K562 (cell line): ENCODE data around the gene THOP1. TPM values are rescaled to one million over a fixed set of nuclear protein-coding genes. Genes with fewer than 3 reads are reported as not detected.

Experiments
- BCL6 ChIP-seq: fragments of 250-450 bp; sonication (Bioruptor Pico); IDR thresholded peaks from 2 replicates; pipeline ENCODE4 v1.4.0; 2020
- CGGBP1 ChIP-seq: fragments of 250-450 bp; sonication (Bioruptor Pico); IDR thresholded peaks from 2 replicates; pipeline ENCODE4 v1.9.0; 2021; ENCODE audit warnings: mild to moderate bottlenecking
- HNRNPL ChIP-seq: fragments of 200-400 bp; formaldehyde crosslinking; IDR thresholded peaks from 2 replicates; pipeline ENCODE4 v1.6.1; 2017; ENCODE audit warnings: low read depth, mild to moderate bottlenecking, low read length
- NFYB ChIP-seq: IDR thresholded peaks from 2 replicates; pipeline ENCODE4 v1.6.1; 2011; ENCODE audit warnings: mild to moderate bottlenecking, moderate library complexity; ENCODE audit not compliant: insufficient read length; ENCODE audit errors: extremely low read depth
- RCOR1 ChIP-seq, 2 experiments: IDR thresholded peaks; 2 replicates each; pipeline ENCODE4 v1.6.1; 2012; ENCODE audit warnings: low read depth in 2 of 2, low read length in 2 of 2, borderline replicate concordance in 1 of 2, improper control_type of control experiment in 1 of 2
- RFX1 ChIP-seq: fragments of 450-650 bp; IDR thresholded peaks from 2 replicates; pipeline ENCODE4 v1.6.1; 2016; ENCODE audit warnings: mild to moderate bottlenecking, moderate library complexity
- SMARCE1 ChIP-seq: fragments of 450-650 bp; IDR thresholded peaks from 2 replicates; pipeline ENCODE4 v1.7.1; 2016; ENCODE audit warnings: mild to moderate bottlenecking
- SNRNP70 ChIP-seq: fragments of 200-400 bp; formaldehyde crosslinking; optimal IDR thresholded peaks from 2 replicates; pipeline ENCODE3; 2017; ENCODE audit warnings: low read depth, low read length
- ZNF324 ChIP-seq: fragments of 250-450 bp; sonication (Bioruptor Pico); IDR thresholded peaks from 2 replicates; pipeline ENCODE4 v1.4.0; 2020; ENCODE audit warnings: mild to moderate bottlenecking
- ZNF398 ChIP-seq: fragments of 250-450 bp; sonication (Bioruptor Pico); IDR thresholded peaks from 2 replicates; pipeline ENCODE4 v1.8.0; 2021; ENCODE audit warnings: moderate library complexity, mild to moderate bottlenecking, inconsistent platforms
- polyA plus RNA-seq, 8 experiments: library from polyadenylated mRNA; depleted of rRNA in 4 of 8; stranded (reverse) in 5 of 8; unstranded in 3 of 8; fragments of >200 nt; fragmentation: Nextera tagmentation in 2 of 8; fragmentation: Illumina TruSeq in 1 of 8; extraction: Ambion mirVana in 2 of 8; extraction: Trizol in 1 of 8; gene quantifications; 2 replicates each; pipeline versions ENCODE4 v1.2.1 to v1.2.3, GENCODE V29; 2011 to 2014; ENCODE audit warnings: inconsistent platforms in 1 of 8, missing spikeins in 1 of 8
- total RNA-seq, 7 experiments: library from RNA; depleted of rRNA in 6 of 7; stranded (reverse); fragments of >200 nt in 6 of 7; fragmentation: Illumina TruSeq in 2 of 7; extraction: Trizol in 2 of 7; gene quantifications; 2 replicates each; pipeline versions ENCODE4 v1.2.1 to v1.2.3, GENCODE V29; 2011 to 2021; ENCODE audit warnings: low replicate concordance in 1 of 7
- TF ChIP-seq, protein P1 (sequence below): fragments of 200-800 bp; sonication (Bioruptor generic); IDR thresholded peaks from 2 replicates; pipeline ENCODE4 v1.6.1; 2016; ENCODE audit warnings: missing genetic modification characterization, missing compliant biosample characterization
- TF ChIP-seq, protein P2 (sequence below): fragments of 250-450 bp; sonication (Bioruptor Pico); IDR thresholded peaks from 2 replicates; pipeline ENCODE4 v1.4.0; 2020; ENCODE audit warnings: mild to moderate bottlenecking
- TF ChIP-seq, protein P3 (sequence below): IDR thresholded peaks from 2 replicates; pipeline ENCODE4 v1.6.1; 2014; ENCODE audit warnings: antibody characterized with exemption
- TF ChIP-seq, protein P4 (sequence below): IDR thresholded peaks from 3 replicates; pipeline ENCODE4 v1.6.1; 2011; ENCODE audit warnings: borderline replicate concordance, mild to moderate bottlenecking, moderate library complexity; ENCODE audit not compliant: insufficient read length; ENCODE audit errors: extremely low read depth

Gene THOP1
- total and polyA plus RNA-seq, 9 of the 15 experiments (the other 6 are each of a cell fraction or from before 2014, with no cell fraction given), result 1.3 to 255 (median 96.1) TPM

- TF ChIP-seq ZNF398 (CRISPR knock-in tag) (no peak), BCL6 (no peak), SMARCE1 (no peak), SNRNP70 (no peak), HNRNPL (no peak), NFYB (no peak), ZNF324 (CRISPR knock-in tag) (no peak), CGGBP1 (CRISPR knock-in tag) (no peak), RFX1 (no peak), RCOR1 (IDR thresholded peaks at IDR 0.05; ENCODE audit: borderline replicate concordance in 1 of 2, low read depth in 2 of 2, low read length in 2 of 2) (peak in 1 of 2 experiments; percentile 52; a peak in 1 of 4 replicates)
- TF ChIP-seq, protein P1, sequence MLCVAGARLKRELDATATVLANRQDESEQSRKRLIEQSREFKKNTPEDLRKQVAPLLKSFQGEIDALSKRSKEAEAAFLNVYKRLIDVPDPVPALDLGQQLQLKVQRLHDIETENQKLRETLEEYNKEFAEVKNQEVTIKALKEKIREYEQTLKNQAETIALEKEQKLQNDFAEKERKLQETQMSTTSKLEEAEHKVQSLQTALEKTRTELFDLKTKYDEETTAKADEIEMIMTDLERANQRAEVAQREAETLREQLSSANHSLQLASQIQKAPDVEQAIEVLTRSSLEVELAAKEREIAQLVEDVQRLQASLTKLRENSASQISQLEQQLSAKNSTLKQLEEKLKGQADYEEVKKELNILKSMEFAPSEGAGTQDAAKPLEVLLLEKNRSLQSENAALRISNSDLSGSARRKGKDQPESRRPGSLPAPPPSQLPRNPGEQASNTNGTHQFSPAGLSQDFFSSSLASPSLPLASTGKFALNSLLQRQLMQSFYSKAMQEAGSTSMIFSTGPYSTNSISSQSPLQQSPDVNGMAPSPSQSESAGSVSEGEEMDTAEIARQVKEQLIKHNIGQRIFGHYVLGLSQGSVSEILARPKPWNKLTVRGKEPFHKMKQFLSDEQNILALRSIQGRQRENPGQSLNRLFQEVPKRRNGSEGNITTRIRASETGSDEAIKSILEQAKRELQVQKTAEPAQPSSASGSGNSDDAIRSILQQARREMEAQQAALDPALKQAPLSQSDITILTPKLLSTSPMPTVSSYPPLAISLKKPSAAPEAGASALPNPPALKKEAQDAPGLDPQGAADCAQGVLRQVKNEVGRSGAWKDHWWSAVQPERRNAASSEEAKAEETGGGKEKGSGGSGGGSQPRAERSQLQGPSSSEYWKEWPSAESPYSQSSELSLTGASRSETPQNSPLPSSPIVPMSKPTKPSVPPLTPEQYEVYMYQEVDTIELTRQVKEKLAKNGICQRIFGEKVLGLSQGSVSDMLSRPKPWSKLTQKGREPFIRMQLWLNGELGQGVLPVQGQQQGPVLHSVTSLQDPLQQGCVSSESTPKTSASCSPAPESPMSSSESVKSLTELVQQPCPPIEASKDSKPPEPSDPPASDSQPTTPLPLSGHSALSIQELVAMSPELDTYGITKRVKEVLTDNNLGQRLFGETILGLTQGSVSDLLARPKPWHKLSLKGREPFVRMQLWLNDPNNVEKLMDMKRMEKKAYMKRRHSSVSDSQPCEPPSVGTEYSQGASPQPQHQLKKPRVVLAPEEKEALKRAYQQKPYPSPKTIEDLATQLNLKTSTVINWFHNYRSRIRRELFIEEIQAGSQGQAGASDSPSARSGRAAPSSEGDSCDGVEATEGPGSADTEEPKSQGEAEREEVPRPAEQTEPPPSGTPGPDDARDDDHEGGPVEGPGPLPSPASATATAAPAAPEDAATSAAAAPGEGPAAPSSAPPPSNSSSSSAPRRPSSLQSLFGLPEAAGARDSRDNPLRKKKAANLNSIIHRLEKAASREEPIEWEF, result no peak
- TF ChIP-seq, protein P2, sequence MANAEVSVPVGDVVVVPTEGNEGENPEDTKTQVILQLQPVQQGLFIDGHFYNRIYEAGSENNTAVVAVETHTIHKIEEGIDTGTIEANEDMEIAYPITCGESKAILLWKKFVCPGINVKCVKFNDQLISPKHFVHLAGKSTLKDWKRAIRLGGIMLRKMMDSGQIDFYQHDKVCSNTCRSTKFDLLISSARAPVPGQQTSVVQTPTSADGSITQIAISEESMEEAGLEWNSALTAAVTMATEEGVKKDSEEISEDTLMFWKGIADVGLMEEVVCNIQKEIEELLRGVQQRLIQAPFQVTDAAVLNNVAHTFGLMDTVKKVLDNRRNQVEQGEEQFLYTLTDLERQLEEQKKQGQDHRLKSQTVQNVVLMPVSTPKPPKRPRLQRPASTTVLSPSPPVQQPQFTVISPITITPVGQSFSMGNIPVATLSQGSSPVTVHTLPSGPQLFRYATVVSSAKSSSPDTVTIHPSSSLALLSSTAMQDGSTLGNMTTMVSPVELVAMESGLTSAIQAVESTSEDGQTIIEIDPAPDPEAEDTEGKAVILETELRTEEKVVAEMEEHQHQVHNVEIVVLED (CRISPR knock-in tag), result peak; percentile 91
- TF ChIP-seq, protein P3, sequence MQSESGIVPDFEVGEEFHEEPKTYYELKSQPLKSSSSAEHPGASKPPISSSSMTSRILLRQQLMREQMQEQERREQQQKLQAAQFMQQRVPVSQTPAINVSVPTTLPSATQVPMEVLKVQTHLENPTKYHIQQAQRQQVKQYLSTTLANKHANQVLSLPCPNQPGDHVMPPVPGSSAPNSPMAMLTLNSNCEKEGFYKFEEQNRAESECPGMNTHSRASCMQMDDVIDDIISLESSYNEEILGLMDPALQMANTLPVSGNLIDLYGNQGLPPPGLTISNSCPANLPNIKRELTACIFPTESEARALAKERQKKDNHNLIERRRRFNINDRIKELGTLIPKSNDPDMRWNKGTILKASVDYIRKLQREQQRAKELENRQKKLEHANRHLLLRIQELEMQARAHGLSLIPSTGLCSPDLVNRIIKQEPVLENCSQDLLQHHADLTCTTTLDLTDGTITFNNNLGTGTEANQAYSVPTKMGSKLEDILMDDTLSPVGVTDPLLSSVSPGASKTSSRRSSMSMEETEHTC, result no peak
- TF ChIP-seq, protein P4, sequence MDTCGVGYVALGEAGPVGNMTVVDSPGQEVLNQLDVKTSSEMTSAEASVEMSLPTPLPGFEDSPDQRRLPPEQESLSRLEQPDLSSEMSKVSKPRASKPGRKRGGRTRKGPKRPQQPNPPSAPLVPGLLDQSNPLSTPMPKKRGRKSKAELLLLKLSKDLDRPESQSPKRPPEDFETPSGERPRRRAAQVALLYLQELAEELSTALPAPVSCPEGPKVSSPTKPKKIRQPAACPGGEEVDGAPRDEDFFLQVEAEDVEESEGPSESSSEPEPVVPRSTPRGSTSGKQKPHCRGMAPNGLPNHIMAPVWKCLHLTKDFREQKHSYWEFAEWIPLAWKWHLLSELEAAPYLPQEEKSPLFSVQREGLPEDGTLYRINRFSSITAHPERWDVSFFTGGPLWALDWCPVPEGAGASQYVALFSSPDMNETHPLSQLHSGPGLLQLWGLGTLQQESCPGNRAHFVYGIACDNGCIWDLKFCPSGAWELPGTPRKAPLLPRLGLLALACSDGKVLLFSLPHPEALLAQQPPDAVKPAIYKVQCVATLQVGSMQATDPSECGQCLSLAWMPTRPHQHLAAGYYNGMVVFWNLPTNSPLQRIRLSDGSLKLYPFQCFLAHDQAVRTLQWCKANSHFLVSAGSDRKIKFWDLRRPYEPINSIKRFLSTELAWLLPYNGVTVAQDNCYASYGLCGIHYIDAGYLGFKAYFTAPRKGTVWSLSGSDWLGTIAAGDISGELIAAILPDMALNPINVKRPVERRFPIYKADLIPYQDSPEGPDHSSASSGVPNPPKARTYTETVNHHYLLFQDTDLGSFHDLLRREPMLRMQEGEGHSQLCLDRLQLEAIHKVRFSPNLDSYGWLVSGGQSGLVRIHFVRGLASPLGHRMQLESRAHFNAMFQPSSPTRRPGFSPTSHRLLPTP, result no peak
Observed at GRCh38 chr19:2819540-2820111, 34.3 kb downstream of the THOP1 start, which contains the start of gene ZNF554 (continued).
